Testis (tissue), 3 donors: ENCODE measurements around the gene ASB13. TPM values are rescaled to one million over a fixed set of nuclear protein-coding genes. Genes with fewer than 3 reads are reported as not detected.
A peak's percentile ranks its signal among the peaks of the same experiment; 100 is the strongest.

Source experiments
- DNase-seq: peaks from one replicate; pipeline ENCODE4 v3.0.0-alpha.2; 2019
- H3K27ac ChIP-seq, 2 donors: fragments of 200-600 bp; sonication (generic); one replicate each; pipeline ENCODE4 v1.5.1; 2019
- H3K27me3 ChIP-seq: fragments of 200-600 bp; sonication (generic); one replicate; pipeline ENCODE4 v1.5.1; 2019
- H3K36me3 ChIP-seq: fragments of 200-600 bp; sonication (generic); one replicate; pipeline ENCODE4 v1.5.1; 2017; ENCODE audit warnings: low read depth; ENCODE audit errors: missing control alignments
- H3K4me1 ChIP-seq: fragments of 200-600 bp; sonication (generic); one replicate; pipeline ENCODE4 v1.5.1; 2019
- H3K4me3 ChIP-seq, 2 donors: fragments of 200-600 bp; sonication (generic); one replicate each; pipeline ENCODE4 v1.5.1; 2017 to 2019
- H3K9me3 ChIP-seq: fragments of 200-600 bp; sonication (generic); one replicate; pipeline ENCODE4 v1.5.1; 2017
- POLR2A ChIP-seq: fragments of 450-650 bp; IDR thresholded peaks from one replicate; pipeline ENCODE4 v1.6.1; 2017; ENCODE audit warnings: antibody characterized with exemption, mild to moderate bottlenecking, moderate library complexity
- WGBS, 2 donors: methylation state at CpG; one replicate each; pipeline ENCODE4 v1.1.5; 2018; 5-methylcytosine and 5-hydroxymethylcytosine counted together
- intact Hi-C: fragments of 100-400 bp; cut with DNase I; formaldehyde crosslinking; loops from one replicate; pipeline ENCODE4 v1.15.1; 2023; ENCODE audit warnings: low total_unique reads
- polyA plus RNA-seq: library from polyadenylated mRNA; stranded (reverse); fragments of 350-450 nt; fragmentation: Illumina TruSeq; extraction: RNeasy Lipid Tissue Mini Kit (QIAGEN cat#74804); gene quantifications from one replicate; pipeline ENCODE4 v1.2.3, GENCODE V29; 2014; ENCODE audit warnings: low read depth, low replicate concordance; ENCODE audit not compliant: insufficient read depth
- total RNA-seq, 2 donors: library from RNA; depleted of rRNA; stranded (reverse); fragments of >200 nt; gene quantifications; one replicate each; pipeline ENCODE4 v1.2.3, GENCODE V29; 2016
- TF ChIP-seq, protein P1 (sequence below), 3 experiments: fragments of 450-650 bp in 2 of 3; fragments of 200-600 bp in 1 of 3; sonication (generic) in 1 of 3; IDR thresholded peaks; one replicate each; pipeline ENCODE4 v1.5.1; 2016 to 2019; ENCODE audit warnings: antibody characterized with exemption in 3 of 3, mild to moderate bottlenecking in 2 of 3, moderate library complexity in 1 of 3

The ASB13 gene
- total and polyA plus RNA-seq, 3 donors from 2014 or later = 9.4 to 14.1 (median 12.3) TPM

DNA sequence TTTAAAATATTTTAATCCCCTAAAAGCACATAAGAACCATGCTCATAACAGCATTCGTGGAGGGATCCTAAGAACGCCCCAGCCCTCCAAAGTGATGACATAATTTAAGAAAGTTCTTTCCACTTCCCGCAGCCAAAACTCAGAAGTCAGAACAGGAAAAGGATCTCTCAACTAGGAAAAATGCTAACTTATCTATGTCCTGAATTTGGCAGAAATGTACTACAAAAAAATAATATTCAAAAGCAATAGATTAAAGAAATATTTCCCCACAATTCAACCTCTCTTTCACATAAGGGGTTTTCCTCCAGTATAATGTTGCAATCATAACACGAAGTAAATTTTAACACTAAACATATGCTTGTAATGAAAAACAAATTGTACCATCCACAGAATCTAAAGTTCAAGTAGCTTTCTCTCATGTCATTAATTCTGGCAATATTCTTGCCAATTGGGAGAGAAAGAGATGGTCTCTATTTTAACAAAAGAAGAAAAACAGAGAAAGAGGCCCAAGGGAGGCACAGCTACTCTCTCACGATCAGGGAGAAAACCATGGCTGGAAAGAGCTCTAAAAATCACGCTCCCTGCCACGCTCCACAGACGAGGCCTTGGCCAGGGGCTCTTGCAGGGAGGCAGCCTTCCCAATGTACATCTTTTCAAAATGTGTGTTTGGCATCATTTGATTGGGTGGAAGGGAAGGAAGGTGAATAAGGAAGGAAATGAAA, 22.9 kb downstream of the ASB13 start:
- no peak overlapping the region for H3K4me3 ChIP-seq
- H3K36me3 ChIP-seq = no peaks in the 10 kb centered on the region
- no peaks in the 10 kb centered on the region for H3K9me3 ChIP-seq
- H3K27ac ChIP-seq = peak overlapping the region; percentile 3 to 81
- H3K27me3 ChIP-seq = no peaks in the 10 kb centered on the region
- WGBS, 2 donors = 59 to 60% methylated on average over 8 of the region's 8 CpGs
- peaks cover 23% of the 10 kb centered on the region for H3K4me1 ChIP-seq
- no peak for DNase-seq
- no peak for TF ChIP-seq POLR2A
- TF ChIP-seq, protein P1, sequence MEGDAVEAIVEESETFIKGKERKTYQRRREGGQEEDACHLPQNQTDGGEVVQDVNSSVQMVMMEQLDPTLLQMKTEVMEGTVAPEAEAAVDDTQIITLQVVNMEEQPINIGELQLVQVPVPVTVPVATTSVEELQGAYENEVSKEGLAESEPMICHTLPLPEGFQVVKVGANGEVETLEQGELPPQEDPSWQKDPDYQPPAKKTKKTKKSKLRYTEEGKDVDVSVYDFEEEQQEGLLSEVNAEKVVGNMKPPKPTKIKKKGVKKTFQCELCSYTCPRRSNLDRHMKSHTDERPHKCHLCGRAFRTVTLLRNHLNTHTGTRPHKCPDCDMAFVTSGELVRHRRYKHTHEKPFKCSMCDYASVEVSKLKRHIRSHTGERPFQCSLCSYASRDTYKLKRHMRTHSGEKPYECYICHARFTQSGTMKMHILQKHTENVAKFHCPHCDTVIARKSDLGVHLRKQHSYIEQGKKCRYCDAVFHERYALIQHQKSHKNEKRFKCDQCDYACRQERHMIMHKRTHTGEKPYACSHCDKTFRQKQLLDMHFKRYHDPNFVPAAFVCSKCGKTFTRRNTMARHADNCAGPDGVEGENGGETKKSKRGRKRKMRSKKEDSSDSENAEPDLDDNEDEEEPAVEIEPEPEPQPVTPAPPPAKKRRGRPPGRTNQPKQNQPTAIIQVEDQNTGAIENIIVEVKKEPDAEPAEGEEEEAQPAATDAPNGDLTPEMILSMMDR (IDR thresholded peaks at IDR 0.05) = no peak
- intact Hi-C loops = no loop called here

DNA sequence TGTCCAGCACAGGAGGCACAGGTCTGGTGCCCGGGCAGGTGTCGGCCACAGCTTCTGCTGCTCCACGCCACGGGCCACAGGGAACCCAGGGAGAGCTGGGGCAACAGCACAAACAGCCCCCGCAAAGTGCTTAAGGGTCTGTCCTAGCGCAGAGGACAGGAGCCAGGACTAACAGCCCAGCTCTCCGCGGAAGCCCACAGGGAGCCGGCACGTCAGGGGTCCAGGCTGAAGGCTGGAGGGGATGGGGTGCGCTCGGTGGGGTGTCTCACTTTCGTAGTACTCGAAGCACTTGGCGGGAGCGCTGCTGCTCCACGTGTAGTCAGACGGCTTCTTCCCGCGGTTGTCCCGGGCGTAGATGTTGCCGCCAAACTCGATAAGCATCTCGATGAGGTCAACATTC, 24.9 kb downstream of the ASB13 start:
- H3K36me3 ChIP-seq = no peaks in the 10 kb centered on the region
- no peaks in the 10 kb centered on the region for H3K9me3 ChIP-seq
- peaks cover 18% of the 10 kb centered on the region for H3K4me1 ChIP-seq
- no peaks in the 10 kb centered on the region for H3K27me3 ChIP-seq
- TF ChIP-seq POLR2A = no peak
- TF ChIP-seq, protein P1 (IDR thresholded peaks at IDR 0.05) = no peak
- intact Hi-C loops = no loop called here
- H3K27ac ChIP-seq = no peak overlapping the region
- no peak overlapping the region for H3K4me3 ChIP-seq
- 86 to 91% methylated on average over 20 to 25 of the region's 25 CpGs for WGBS, 2 donors
- no peak for DNase-seq

DNA sequence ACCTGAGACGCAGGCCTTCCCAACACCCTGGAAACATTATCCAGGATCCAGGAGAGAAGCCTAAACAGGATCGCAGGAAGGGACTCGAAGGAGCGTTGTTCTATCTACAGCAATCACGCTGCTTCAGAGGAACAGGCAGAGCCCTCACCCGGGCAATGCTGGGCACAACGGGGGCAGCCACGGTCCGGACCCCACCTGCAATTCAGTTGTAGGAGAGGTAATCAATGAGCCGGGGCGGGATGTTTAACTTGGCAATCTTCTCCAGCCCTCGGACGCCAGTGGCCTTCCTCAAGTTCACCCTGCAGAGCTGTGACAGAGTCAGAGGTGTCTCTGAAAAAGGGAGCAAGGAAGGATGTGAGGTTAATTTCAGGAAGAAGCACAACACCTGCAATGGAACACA, 25.9 kb downstream of the ASB13 start:
- 86 to 95% methylated on average over 11 to 13 of the region's 13 CpGs for WGBS, 2 donors
- intact Hi-C loops = no loop called here
- Histone ChIP-seq H3K27ac (no peak overlapping the region), H3K4me1 (peaks cover 9% of the 10 kb centered on the region), H3K9me3 (no peaks in the 10 kb centered on the region), H3K4me3 (no peak overlapping the region), H3K27me3 (no peaks in the 10 kb centered on the region), H3K36me3 (no peaks in the 10 kb centered on the region)
- TF ChIP-seq POLR2A = no peak
- TF ChIP-seq, protein P1 (IDR thresholded peaks at IDR 0.05) = no peak
- DNase-seq = no peak

DNA sequence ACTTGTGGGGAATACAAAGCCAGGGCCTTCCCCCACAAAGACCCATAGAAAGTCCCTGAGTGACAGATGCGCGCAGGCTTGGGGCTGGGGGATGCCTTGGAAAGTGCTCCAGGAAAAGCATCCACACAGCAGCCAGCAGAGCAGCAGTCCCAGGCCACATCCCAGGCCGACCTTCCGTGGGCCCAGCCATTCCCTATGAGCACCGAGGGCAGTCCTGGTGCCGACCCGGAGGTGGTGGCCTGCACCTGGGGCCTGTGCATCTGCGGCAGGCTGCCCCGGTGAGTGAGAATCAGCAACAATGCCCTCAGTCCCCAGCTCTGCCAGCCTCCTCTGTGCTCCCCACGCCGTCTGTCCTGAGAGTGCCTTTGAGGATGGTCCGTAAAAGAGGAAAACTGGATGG, 26.4 kb downstream of the ASB13 start:
- TF ChIP-seq, protein P1 (IDR thresholded peaks at IDR 0.05) = no peak
- no peak for TF ChIP-seq POLR2A
- no peaks in the 10 kb centered on the region for H3K36me3 ChIP-seq
- intact Hi-C loops = no loop called here

DNA sequence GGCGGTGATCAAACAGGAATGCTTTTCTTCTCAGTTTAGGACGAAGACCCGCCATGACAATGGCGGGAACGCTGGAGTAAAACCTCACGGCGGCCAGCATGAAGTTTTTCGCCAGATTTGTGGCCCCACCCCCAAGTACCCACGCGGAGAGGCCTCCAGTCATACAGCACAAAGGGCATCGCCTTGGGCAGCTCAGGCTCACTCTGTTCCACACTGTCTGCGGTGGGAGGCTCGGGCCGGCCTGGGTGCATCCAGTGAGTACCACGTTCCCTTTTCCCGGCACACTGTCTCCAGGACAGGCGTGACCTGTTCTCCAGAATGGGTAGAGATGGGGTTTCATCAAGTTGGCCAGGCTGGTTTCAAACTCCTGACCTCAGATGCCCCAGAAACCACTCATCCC, 27.3 kb downstream of the ASB13 start:
- Histone ChIP-seq H3K27me3 (no peaks in the 10 kb centered on the region), H3K27ac (no peak overlapping the region), H3K36me3 (no peaks in the 10 kb centered on the region), H3K4me3 (no peak overlapping the region), H3K9me3 (no peaks in the 10 kb centered on the region), H3K4me1 (peaks cover 4% of the 10 kb centered on the region)
- no peak for TF ChIP-seq POLR2A
- TF ChIP-seq, protein P1 (IDR thresholded peaks at IDR 0.05) = no peak
- 73 to 97% methylated on average over 4 to 17 of the region's 17 CpGs for WGBS, 2 donors
- DNase-seq = no peak
- intact Hi-C loops = no loop called here

More for the DNA sequence above, 26.4 kb downstream of the ASB13 start:
- Histone ChIP-seq H3K9me3 (no peaks in the 10 kb centered on the region), H3K27ac (no peak overlapping the region), H3K4me3 (no peak overlapping the region), H3K27me3 (no peaks in the 10 kb centered on the region), H3K4me1 (peaks cover 8% of the 10 kb centered on the region)
- DNase-seq = no peak
- WGBS, 2 donors = 88 to 96% methylated on average over 6 to 12 of the region's 12 CpGs
